ENCODE results near the gene SLC41A2.

GRCh38 chr12:104956870-104957718, 996 bp downstream of the SLC41A2 start:
- no peak for TF ChIP-seq CTCF (conservative IDR thresholded peaks at IDR 0.05; ENCODE audit: low read length)
- no peak for TF ChIP-seq EZH2phosphoT487 (IDR thresholded peaks at IDR 0.05; ENCODE audit: borderline replicate concordance)
